Right lobe of liver (tissue), 4 donors: ENCODE measurements around the gene MED27.

Source experiments
- CTCF ChIP-seq, 4 donors: fragments of 200-600 bp in 3 of 4; fragments of 450-650 bp in 1 of 4; IDR thresholded peaks; one replicate each; pipeline versions ENCODE4 v1.5.1 to v1.8.0; 2016 to 2022; ENCODE audit warnings: antibody characterized with exemption in 4 of 4, mild to moderate bottlenecking in 2 of 4
- POLR2A ChIP-seq: fragments of 450-650 bp; IDR thresholded peaks from one replicate; pipeline ENCODE4 v1.6.1; 2017; ENCODE audit warnings: antibody characterized with exemption, mild to moderate bottlenecking
- donor health status: DM: no; HTN: no; CAD: no.
- donor health status: DM: no; HTN: no; CAD: no.
- donor health status: DM: no; HTN: yes; CAD: no.

- TF ChIP-seq CTCF (IDR thresholded peaks at IDR 0.05) (no peak), POLR2A (no peak)
Measured at GRCh38 chr9:131824155-131824594, 255.5 kb downstream of the MED27 start.
